GM12878 (cell line): ENCODE measurements around the gene CHMP2B. TPM values are rescaled to one million over a fixed set of nuclear protein-coding genes. Genes with fewer than 3 reads are reported as not detected.

ENCODE experiments used
- ATAC-seq: fragments of 200-7000 bp; cut with Tn5 transposase; 3 replicates; pipeline ENCODE4 v1.9.1; 2020; ENCODE audit warnings: mild to moderate bottlenecking, moderate library complexity
- BruUV-seq: library from RNA; stranded (reverse); fragments of 400-500 nt; replicated peaks from 2 replicates; lab custom pipeline; 2021; lab: Mats Ljungman, UMichigan
- CTCF ChIA-PET: fragments of 300-600 bp; sonication (Branson Sonifier 250); formaldehyde crosslinking; extraction: SDS; loops from one replicate; lab custom pipeline; 2021; ENCODE audit warnings: inconsistent platforms; lab: Yijun Ruan, JAX
- POLR2A ChIA-PET: fragments of 350-600 bp; formaldehyde crosslinking; extraction: SDS; loops from one replicate; lab custom pipeline; 2021; ENCODE audit warnings: inconsistent platforms; lab: Charles Lee
- RAD21 ChIA-PET: fragments of 300-600 bp; sonication (Branson Sonifier 250); formaldehyde crosslinking; loops from one replicate; lab custom pipeline; 2023; ENCODE audit warnings: antibody characterized with exemption; ENCODE audit not compliant: unreplicated experiment; lab: Charles Lee
- SMC1A ChIA-PET: fragments of 300-600 bp; sonication (Branson Sonifier 250); formaldehyde crosslinking; loops from one replicate; lab custom pipeline; 2023; ENCODE audit not compliant: unreplicated experiment, uncharacterized antibody; lab: Charles Lee
- DNase-seq: peaks from one replicate; pipeline ENCODE4 v3.0.0-alpha.2; 2011; ENCODE audit warnings: low read depth, low spot score
- FAIRE-seq: peaks from 3 replicates; lab custom pipeline; 2011; peaks lifted over from hg19 to GRCh38; lab: Jason Lieb, UNC
- H2AFZ ChIP-seq: 2 replicates; pipeline ENCODE4 v1.6.0; 2011; ENCODE audit warnings: low read depth, low read length, control low read depth; ENCODE audit not compliant: control insufficient read depth
- H3K27ac ChIP-seq: 2 replicates; pipeline ENCODE4 v1.5.1; 2011; ENCODE audit warnings: control low read depth; ENCODE audit not compliant: control insufficient read depth, insufficient read depth
- H3K27me3 ChIP-seq, 2 experiments: replicated peaks in 1 of 2; 2 replicates each; pipeline versions ENCODE4 v1.6.0 to v1.6.1; 2011; ENCODE audit warnings: low read length in 1 of 2; ENCODE audit not compliant: control insufficient read depth in 2 of 2, insufficient read depth in 2 of 2
- H3K36me3 ChIP-seq, 2 experiments: 2 replicates each; pipeline ENCODE4 v1.5.1; 2011; ENCODE audit warnings: low read length in 1 of 2; ENCODE audit not compliant: control insufficient read depth in 2 of 2, insufficient read depth in 2 of 2
- H3K4me1 ChIP-seq: 2 replicates; pipeline ENCODE4 v1.6.1; 2011; ENCODE audit warnings: mild to moderate bottlenecking, low read length, moderate library complexity, mixed read lengths; ENCODE audit not compliant: control insufficient read depth, insufficient read depth
- H3K4me2 ChIP-seq: 2 replicates; pipeline ENCODE4 v1.6.0; 2011; ENCODE audit warnings: control low read depth; ENCODE audit not compliant: control insufficient read depth, insufficient read depth
- H3K4me3 ChIP-seq: fragments of 200-600 bp; sonication (generic); 2 replicates; pipeline ENCODE4 v1.5.1; 2016
- H3K79me2 ChIP-seq: 2 replicates; pipeline ENCODE4 v1.6.0; 2011; ENCODE audit warnings: low read length; ENCODE audit not compliant: control insufficient read depth, insufficient read depth
- H3K9ac ChIP-seq: 2 replicates; pipeline ENCODE4 v1.8.0; 2011; ENCODE audit warnings: low read length, control low read depth, mixed read lengths; ENCODE audit not compliant: control insufficient read depth, insufficient read depth
- H3K9me3 ChIP-seq: replicated peaks from 3 replicates; pipeline ENCODE4 v1.5.1; 2011; ENCODE audit warnings: mild to moderate bottlenecking, low read length; ENCODE audit not compliant: control insufficient read depth, insufficient read depth
- H4K20me1 ChIP-seq: 2 replicates; pipeline ENCODE4 v1.6.0; 2011; ENCODE audit not compliant: control insufficient read depth, insufficient read depth
- BCL11A ChIP-seq: IDR thresholded peaks from 2 replicates; pipeline ENCODE4 v1.6.1; 2011; ENCODE audit warnings: low read depth, low read length
- CEBPB ChIP-seq, 2 experiments: fragments of 150-350 bp in 1 of 2; IDR thresholded peaks; 2 replicates each; pipeline ENCODE4 v1.6.1; 2012 to 2014; ENCODE audit warnings: low read depth in 2 of 2, low read length in 2 of 2, borderline replicate concordance in 1 of 2, inconsistent platforms in 1 of 2
- EZH2 ChIP-seq: IDR thresholded peaks from 2 replicates; pipeline ENCODE4 v1.6.1; 2012; ENCODE audit warnings: low read depth, mild to moderate bottlenecking, control low read depth, inconsistent platforms, low read length, borderline replicate concordance; ENCODE audit not compliant: control insufficient read depth
- LARP7 ChIP-seq: fragments of 450-650 bp; IDR thresholded peaks from 2 replicates; pipeline ENCODE4 v1.6.1; 2017; ENCODE audit warnings: mild to moderate bottlenecking
- MYB ChIP-seq: fragments of 150-350 bp; IDR thresholded peaks from 2 replicates; pipeline ENCODE4 v1.6.1; 2014; ENCODE audit warnings: mild to moderate bottlenecking, low read depth, low read length, borderline replicate concordance
- RUNX3 ChIP-seq: IDR thresholded peaks from 2 replicates; pipeline ENCODE4 v1.6.1; 2012; ENCODE audit warnings: low read length, inconsistent platforms
- SIN3A ChIP-seq: IDR thresholded peaks from 2 replicates; pipeline ENCODE4 v1.6.1; 2012; ENCODE audit warnings: low read depth, low read length, improper control_type of control experiment
- SMC3 ChIP-seq: IDR thresholded peaks from 2 replicates; pipeline ENCODE4 v1.6.1; 2011; ENCODE audit warnings: low read length, improper control_type of control experiment, borderline replicate concordance
- TARDBP ChIP-seq: IDR thresholded peaks from 2 replicates; pipeline ENCODE4 v1.6.1; 2016; ENCODE audit warnings: borderline replicate concordance
- WRNIP1 ChIP-seq: IDR thresholded peaks from 2 replicates; pipeline ENCODE4 v1.6.1; 2011; ENCODE audit warnings: low read depth, low read length, improper control_type of control experiment, borderline replicate concordance
- ZNF24 ChIP-seq: fragments of 450-650 bp; IDR thresholded peaks from 2 replicates; pipeline ENCODE4 v1.6.1; 2017; ENCODE audit warnings: antibody characterized with exemption, mild to moderate bottlenecking
- WGBS: methylation state at CpG from one replicate; pipeline ENCODE4 v1.1.6; 2016; ENCODE audit warnings: low lambda C conversion rate; ENCODE audit not compliant: insufficient replicate concordance, insufficient coverage; ENCODE audit errors: missing lambda C conversion rate; 5-methylcytosine and 5-hydroxymethylcytosine counted together
- in situ Hi-C: fragments of 300-500 bp; cut with MboI; formaldehyde crosslinking; loops from 9 replicates; pipeline ENCODE4 v1.14.3; 2018; ENCODE audit warnings: mixed read lengths
- intact Hi-C: fragments of 100-400 bp; cut with micrococcal nuclease; formaldehyde crosslinking; loops from one replicate; pipeline ENCODE4 v1.14.2; 2022; ENCODE audit not compliant: unreplicated experiment
- polyA plus RNA-seq, 11 experiments: library from polyadenylated mRNA; depleted of rRNA in 4 of 11; unstranded in 6 of 11; stranded (reverse) in 5 of 11; fragments of >200 nt; fragmentation: Nextera tagmentation in 4 of 11; fragmentation: Illumina TruSeq in 1 of 11; extraction: Ambion mirVana in 4 of 11; extraction: Trizol in 1 of 11; gene quantifications; 1 replicate in 1 of 11; 2 replicates in 10 of 11; pipeline versions ENCODE4 v1.2.1 to v1.2.3, GENCODE V29; 2011 to 2016; ENCODE audit warnings: inconsistent platforms in 2 of 11, missing spikeins in 2 of 11, low read depth in 1 of 11
- total RNA-seq, 4 experiments: library from RNA; depleted of rRNA in 3 of 4; stranded (reverse); fragments of >200 nt in 3 of 4; fragmentation: Illumina TruSeq in 1 of 4; extraction: Trizol in 1 of 4; gene quantifications; 2 replicates each; pipeline versions ENCODE4 v1.2.1 to v1.2.3, GENCODE V29; 2013 to 2021
- TF ChIP-seq, protein P1 (sequence below): IDR thresholded peaks from 2 replicates; pipeline ENCODE4 v1.6.1; 2012; ENCODE audit warnings: improper control_type of control experiment, low read depth, low read length; ENCODE audit not compliant: insufficient replicate concordance
- TF ChIP-seq, protein P2 (sequence below): IDR thresholded peaks from 2 replicates; pipeline ENCODE4 v1.6.1; 2012; ENCODE audit warnings: low read length, inconsistent platforms

The CHMP2B gene
- total and polyA plus RNA-seq, 10 of the 15 experiments (the other 5 are each of a cell fraction or from before 2014, with no cell fraction given): 14.9 to 54.8 (median 24.6) TPM

DNA sequence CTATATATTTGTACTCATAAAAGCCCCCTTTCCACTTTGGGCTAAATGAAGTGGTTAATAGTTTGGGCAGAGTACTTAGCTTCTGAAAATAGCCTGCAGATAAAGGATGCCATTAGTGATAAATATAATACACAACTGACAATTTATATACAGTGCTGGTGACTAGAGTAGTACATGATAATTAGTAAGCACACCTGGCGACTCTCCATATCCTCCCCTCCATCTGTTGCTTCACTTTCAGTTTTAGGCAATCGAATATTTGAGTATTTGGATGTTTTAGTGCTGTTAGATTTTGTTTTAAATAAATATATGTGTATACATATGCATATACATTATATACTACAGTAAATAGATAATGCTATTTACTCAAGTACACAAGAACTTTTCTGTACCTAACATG lies 35.9 kb upstream of the CHMP2B start:
- TF ChIP-seq CEBPB (IDR thresholded peaks at IDR 0.05; ENCODE audit: borderline replicate concordance in 1 of 2, low read depth in 2 of 2, low read length in 2 of 2) (no peak), ZNF24 (no peak), MYB (no peak), RUNX3 (no peak), WRNIP1 (no peak), BCL11A (no peak), EZH2 (no peak), SIN3A (no peak), SMC3 (no peak), LARP7 (no peak), TARDBP (no peak)
- TF ChIP-seq, protein P1, sequence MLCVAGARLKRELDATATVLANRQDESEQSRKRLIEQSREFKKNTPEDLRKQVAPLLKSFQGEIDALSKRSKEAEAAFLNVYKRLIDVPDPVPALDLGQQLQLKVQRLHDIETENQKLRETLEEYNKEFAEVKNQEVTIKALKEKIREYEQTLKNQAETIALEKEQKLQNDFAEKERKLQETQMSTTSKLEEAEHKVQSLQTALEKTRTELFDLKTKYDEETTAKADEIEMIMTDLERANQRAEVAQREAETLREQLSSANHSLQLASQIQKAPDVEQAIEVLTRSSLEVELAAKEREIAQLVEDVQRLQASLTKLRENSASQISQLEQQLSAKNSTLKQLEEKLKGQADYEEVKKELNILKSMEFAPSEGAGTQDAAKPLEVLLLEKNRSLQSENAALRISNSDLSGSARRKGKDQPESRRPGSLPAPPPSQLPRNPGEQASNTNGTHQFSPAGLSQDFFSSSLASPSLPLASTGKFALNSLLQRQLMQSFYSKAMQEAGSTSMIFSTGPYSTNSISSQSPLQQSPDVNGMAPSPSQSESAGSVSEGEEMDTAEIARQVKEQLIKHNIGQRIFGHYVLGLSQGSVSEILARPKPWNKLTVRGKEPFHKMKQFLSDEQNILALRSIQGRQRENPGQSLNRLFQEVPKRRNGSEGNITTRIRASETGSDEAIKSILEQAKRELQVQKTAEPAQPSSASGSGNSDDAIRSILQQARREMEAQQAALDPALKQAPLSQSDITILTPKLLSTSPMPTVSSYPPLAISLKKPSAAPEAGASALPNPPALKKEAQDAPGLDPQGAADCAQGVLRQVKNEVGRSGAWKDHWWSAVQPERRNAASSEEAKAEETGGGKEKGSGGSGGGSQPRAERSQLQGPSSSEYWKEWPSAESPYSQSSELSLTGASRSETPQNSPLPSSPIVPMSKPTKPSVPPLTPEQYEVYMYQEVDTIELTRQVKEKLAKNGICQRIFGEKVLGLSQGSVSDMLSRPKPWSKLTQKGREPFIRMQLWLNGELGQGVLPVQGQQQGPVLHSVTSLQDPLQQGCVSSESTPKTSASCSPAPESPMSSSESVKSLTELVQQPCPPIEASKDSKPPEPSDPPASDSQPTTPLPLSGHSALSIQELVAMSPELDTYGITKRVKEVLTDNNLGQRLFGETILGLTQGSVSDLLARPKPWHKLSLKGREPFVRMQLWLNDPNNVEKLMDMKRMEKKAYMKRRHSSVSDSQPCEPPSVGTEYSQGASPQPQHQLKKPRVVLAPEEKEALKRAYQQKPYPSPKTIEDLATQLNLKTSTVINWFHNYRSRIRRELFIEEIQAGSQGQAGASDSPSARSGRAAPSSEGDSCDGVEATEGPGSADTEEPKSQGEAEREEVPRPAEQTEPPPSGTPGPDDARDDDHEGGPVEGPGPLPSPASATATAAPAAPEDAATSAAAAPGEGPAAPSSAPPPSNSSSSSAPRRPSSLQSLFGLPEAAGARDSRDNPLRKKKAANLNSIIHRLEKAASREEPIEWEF: no peak
- TF ChIP-seq, protein P2, sequence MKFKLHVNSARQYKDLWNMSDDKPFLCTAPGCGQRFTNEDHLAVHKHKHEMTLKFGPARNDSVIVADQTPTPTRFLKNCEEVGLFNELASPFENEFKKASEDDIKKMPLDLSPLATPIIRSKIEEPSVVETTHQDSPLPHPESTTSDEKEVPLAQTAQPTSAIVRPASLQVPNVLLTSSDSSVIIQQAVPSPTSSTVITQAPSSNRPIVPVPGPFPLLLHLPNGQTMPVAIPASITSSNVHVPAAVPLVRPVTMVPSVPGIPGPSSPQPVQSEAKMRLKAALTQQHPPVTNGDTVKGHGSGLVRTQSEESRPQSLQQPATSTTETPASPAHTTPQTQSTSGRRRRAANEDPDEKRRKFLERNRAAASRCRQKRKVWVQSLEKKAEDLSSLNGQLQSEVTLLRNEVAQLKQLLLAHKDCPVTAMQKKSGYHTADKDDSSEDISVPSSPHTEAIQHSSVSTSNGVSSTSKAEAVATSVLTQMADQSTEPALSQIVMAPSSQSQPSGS: no peak
- TF ChIP-seq, all 136 proteins: peak for 0
- in situ Hi-C loops (no loop called here), intact Hi-C loops (no loop called here)
- 3% methylated on average over 2 of the region's 2 CpGs for WGBS
- CTCF ChIA-PET: no interaction called here
- POLR2A ChIA-PET: no interaction called here
- Histone ChIP-seq H3K27me3 (no peaks in the 10 kb centered on the region), H3K27ac (no peak overlapping the region), H3K4me3 (no peak overlapping the region), H3K4me2 (no peak overlapping the region), H3K9me3 (no peaks in the 10 kb centered on the region), H4K20me1 (no peaks in the 10 kb centered on the region), H3K36me3 (no peaks in the 10 kb centered on the region), H3K79me2 (no peaks in the 10 kb centered on the region), H3K4me1 (no peaks in the 10 kb centered on the region), H3K9ac (no peak overlapping the region), H2AFZ (no peak overlapping the region)
- DNase-seq: no peak
- RAD21 ChIA-PET: no interaction called here
- BruUV-seq: no TSS peak
- FAIRE-seq: no peak
- SMC1A ChIA-PET: no interaction called here
- ATAC-seq: no peak
